Measurements from ENCODE around the gene KCNH1. TPM values are rescaled to one million over a fixed set of nuclear protein-coding genes. Genes with fewer than 3 reads are reported as not detected.

KCNH1 gene
- total RNA-seq, 1 donor from 2014 or later, result 10.1 TPM

GRCh38 chr1:210821615-210822014, 312.3 kb downstream of the KCNH1 start:
- DNase-seq (ENCODE audit: low read depth), result no peak
- no peak overlapping the region for H3K4me3 ChIP-seq (ENCODE audit: low read depth, low read length)
- TF ChIP-seq CTCF (conservative IDR thresholded peaks at IDR 0.05; ENCODE audit: low read depth, low read length), result no peak

GRCh38 chr1:210819266-210819665, 314.7 kb downstream of the KCNH1 start:
- TF ChIP-seq CTCF (conservative IDR thresholded peaks at IDR 0.05; ENCODE audit: low read depth, low read length), result no peak
- DNase-seq (ENCODE audit: low read depth), result no peak
- no peak overlapping the region for H3K4me3 ChIP-seq (ENCODE audit: low read depth, low read length)

- H3K4me3 ChIP-seq (ENCODE audit: low read depth, low read length), result no peak overlapping the region
- TF ChIP-seq CTCF (conservative IDR thresholded peaks at IDR 0.05; ENCODE audit: low read depth, low read length), result no peak
- no peak for DNase-seq (ENCODE audit: low read depth)
Measured at GRCh38 chr1:210817385-210818275, 316.3 kb downstream of the KCNH1 start.

GRCh38 chr1:210815641-210816550, 318.1 kb downstream of the KCNH1 start:
- no peak for DNase-seq (ENCODE audit: low read depth)
- no peak overlapping the region for H3K4me3 ChIP-seq (ENCODE audit: low read depth, low read length)
- TF ChIP-seq CTCF (conservative IDR thresholded peaks at IDR 0.05; ENCODE audit: low read depth, low read length), result no peak

GRCh38 chr1:210814382-210815123, 319.4 kb downstream of the KCNH1 start:
- no peak for TF ChIP-seq CTCF (conservative IDR thresholded peaks at IDR 0.05; ENCODE audit: low read depth, low read length)
- H3K4me3 ChIP-seq (ENCODE audit: low read depth, low read length), result no peak overlapping the region
- no peak for DNase-seq (ENCODE audit: low read depth)

- TF ChIP-seq CTCF (conservative IDR thresholded peaks at IDR 0.05; ENCODE audit: low read depth, low read length), result no peak
- no peak for DNase-seq (ENCODE audit: low read depth)
- no peak overlapping the region for H3K4me3 ChIP-seq (ENCODE audit: low read depth, low read length)
Measured at GRCh38 chr1:210801501-210801900, 332.4 kb downstream of the KCNH1 start.

Data from epithelial cell of proximal tubule (primary cell).